ENCODE results near the gene AGPS.

The AGPS gene

GRCh38 chr2:177537636-177538035 is 145.1 kb downstream of the AGPS start:
- Histone ChIP-seq H3K27ac (ENCODE audit: extremely low read depth, low read depth, low read length) (no peak overlapping the region), H3K36me3 (ENCODE audit: control insufficient read depth in 2 of 2, insufficient read depth in 1 of 2, low read length in 2 of 2) (peaks cover 0 to 3% of the 10 kb centered on the region in 2 experiments; a peak in 1 of 3 replicates), H3K4me3 (ENCODE audit: low read depth, low read length) (no peak overlapping the region), H3K4me1 (ENCODE audit: control insufficient read depth, insufficient read depth, low read length) (no peaks in the 10 kb centered on the region), H3K9me3 (ENCODE audit: control insufficient read depth, insufficient read depth, low read depth, low read length) (no peaks in the 10 kb centered on the region)
- ChIA-PET CTCF (interaction anchor here (1.5 kb wide), 1 partner anchor 48 kb away, joined by 4 read pairs; no protein-coding TSS in a partner anchor), POLR2A (no interaction called here)
- TF ChIP-seq ZNF785 (tag by site-specific recombination; IDR thresholded peaks at IDR 0.05) (no peak), ZNF518A (tag by site-specific recombination; conservative IDR thresholded peaks at IDR 0.05; ENCODE audit: low read depth) (no peak), ZNF792 (tag by site-specific recombination; IDR thresholded peaks at IDR 0.05) (no peak), ZNF350 (tag by site-specific recombination; IDR thresholded peaks at IDR 0.05) (no peak), SETDB1 (IDR thresholded peaks at IDR 0.05; ENCODE audit: insufficient read length, low read length) (no peak), WT1 (tag by site-specific recombination; IDR thresholded peaks at IDR 0.05) (no peak), ZFP69B (tag by site-specific recombination; IDR thresholded peaks at IDR 0.05) (no peak), ZNF302 (tag by site-specific recombination; IDR thresholded peaks at IDR 0.05; ENCODE audit: low read depth) (no peak), ZNF2 (tag by site-specific recombination; IDR thresholded peaks at IDR 0.05) (no peak)
- TF ChIP-seq, protein P1, sequence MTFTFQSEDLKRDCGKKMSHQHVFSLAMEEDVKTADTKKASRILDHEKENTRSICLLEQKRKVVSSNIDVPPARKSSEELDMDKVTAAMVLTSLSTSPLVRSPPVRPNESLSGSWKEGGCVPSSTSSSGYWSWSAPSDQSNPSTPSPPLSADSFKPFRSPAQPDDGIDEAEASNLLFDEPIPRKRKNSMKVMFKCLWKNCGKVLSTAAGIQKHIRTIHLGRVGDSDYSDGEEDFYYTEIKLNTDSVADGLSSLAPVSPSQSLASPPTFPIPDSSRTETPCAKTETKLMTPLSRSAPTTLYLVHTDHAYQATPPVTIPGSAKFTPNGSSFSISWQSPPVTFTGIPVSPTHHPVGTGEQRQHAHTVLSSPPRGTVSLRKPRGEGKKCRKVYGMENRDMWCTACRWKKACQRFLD (tag by site-specific recombination; IDR thresholded peaks at IDR 0.05): no peak

GRCh38 chr2:177538323-177538722 is 145.8 kb downstream of the AGPS start:
- no peak for TF ChIP-seq ZNF202 (tag by site-specific recombination; IDR thresholded peaks at IDR 0.05; ENCODE audit: borderline replicate concordance)
- TF ChIP-seq ZNF324 (tag by site-specific recombination; IDR thresholded peaks at IDR 0.05): no peak
- TF ChIP-seq ZBTB17 (tag by site-specific recombination; IDR thresholded peaks at IDR 0.05): no peak
- TF ChIP-seq ZNF580 (tag by site-specific recombination; IDR thresholded peaks at IDR 0.05): no peak
- no peak for TF ChIP-seq ZBTB26 (tag by site-specific recombination; optimal IDR thresholded peaks at IDR 0.05)
- TF ChIP-seq ZBTB20 (tag by site-specific recombination; IDR thresholded peaks at IDR 0.05): no peak
- no peak for TF ChIP-seq ZNF18 (tag by site-specific recombination; IDR thresholded peaks at IDR 0.05)
- no peak for TF ChIP-seq WT1 (tag by site-specific recombination; IDR thresholded peaks at IDR 0.05)
- no peak for TF ChIP-seq ZNF274 (IDR thresholded peaks at IDR 0.05; ENCODE audit: low read length)
- TF ChIP-seq ZNF274 (tag by site-specific recombination; IDR thresholded peaks at IDR 0.05; ENCODE audit: borderline replicate concordance): no peak
- TF ChIP-seq, protein P2, sequence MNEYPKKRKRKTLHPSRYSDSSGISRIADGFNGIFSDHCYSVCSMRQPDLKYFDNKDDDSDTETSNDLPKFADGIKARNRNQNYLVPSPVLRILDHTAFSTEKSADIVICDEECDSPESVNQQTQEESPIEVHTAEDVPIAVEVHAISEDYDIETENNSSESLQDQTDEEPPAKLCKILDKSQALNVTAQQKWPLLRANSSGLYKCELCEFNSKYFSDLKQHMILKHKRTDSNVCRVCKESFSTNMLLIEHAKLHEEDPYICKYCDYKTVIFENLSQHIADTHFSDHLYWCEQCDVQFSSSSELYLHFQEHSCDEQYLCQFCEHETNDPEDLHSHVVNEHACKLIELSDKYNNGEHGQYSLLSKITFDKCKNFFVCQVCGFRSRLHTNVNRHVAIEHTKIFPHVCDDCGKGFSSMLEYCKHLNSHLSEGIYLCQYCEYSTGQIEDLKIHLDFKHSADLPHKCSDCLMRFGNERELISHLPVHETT (tag by site-specific recombination; IDR thresholded peaks at IDR 0.05): no peak
- no peak for TF ChIP-seq ZNF530 (tag by site-specific recombination; IDR thresholded peaks at IDR 0.05; ENCODE audit: low read depth)
- TF ChIP-seq ZFP41 (tag by site-specific recombination; IDR thresholded peaks at IDR 0.05; ENCODE audit: borderline replicate concordance): no peak
- no peak for TF ChIP-seq ZNF266 (tag by site-specific recombination; IDR thresholded peaks at IDR 0.05; ENCODE audit: low read depth)
- ChIA-PET CTCF (no interaction called here), POLR2A (no interaction called here)
- H3K9me3 ChIP-seq (ENCODE audit: control insufficient read depth, insufficient read depth, low read depth, low read length): no peaks in the 10 kb centered on the region
- H3K36me3 ChIP-seq (ENCODE audit: control insufficient read depth in 2 of 2, insufficient read depth in 1 of 2, low read length in 2 of 2): peaks cover 0 to 3% of the 10 kb centered on the region in 2 experiments; a peak in 1 of 3 replicates
- H3K27ac ChIP-seq (ENCODE audit: extremely low read depth, low read depth, low read length): no peak overlapping the region
- H3K4me3 ChIP-seq (ENCODE audit: low read depth, low read length): no peak overlapping the region
- no peaks in the 10 kb centered on the region for H3K4me1 ChIP-seq (ENCODE audit: control insufficient read depth, insufficient read depth, low read length)

Data from HEK293 (cell line).